Osteoblast (primary cell): ENCODE measurements around the gene FAAP100. TPM values are rescaled to one million over a fixed set of nuclear protein-coding genes. Genes with fewer than 3 reads are reported as not detected.

Experiments
- DNase-seq: peaks from one replicate; pipeline ENCODE4 v3.0.0; 2011; ENCODE audit warnings: low spot score, mixed read lengths; ENCODE audit not compliant: insufficient read length; ENCODE audit errors: missing footprints
- H2AFZ ChIP-seq: 2 replicates; pipeline ENCODE4 v1.6.0; 2011; ENCODE audit warnings: mild to moderate bottlenecking, low read length
- H3K27ac ChIP-seq: 2 replicates; pipeline ENCODE4 v1.5.1; 2011; ENCODE audit warnings: mild to moderate bottlenecking, low read depth, low read length, moderate library complexity
- H3K27me3 ChIP-seq: 2 replicates; pipeline ENCODE4 v1.6.0; 2012; ENCODE audit warnings: mild to moderate bottlenecking, control low read depth, inconsistent platforms, low read length, moderate library complexity; ENCODE audit not compliant: insufficient read depth
- H3K36me3 ChIP-seq: 2 replicates; pipeline ENCODE4 v1.5.1; 2011; ENCODE audit warnings: mild to moderate bottlenecking, low read length, control low read depth, moderate library complexity; ENCODE audit not compliant: insufficient read depth
- H3K4me1 ChIP-seq: 2 replicates; pipeline ENCODE4 v1.5.1; 2011; ENCODE audit warnings: mild to moderate bottlenecking, low read length, control low read depth, moderate library complexity; ENCODE audit not compliant: insufficient read depth
- H3K4me2 ChIP-seq: 2 replicates; pipeline ENCODE4 v1.6.0; 2011; ENCODE audit warnings: mild to moderate bottlenecking, low read length; ENCODE audit not compliant: insufficient read depth
- H3K4me3 ChIP-seq: fragments of 200-600 bp; sonication (generic); 3 replicates; pipeline ENCODE4 v1.5.1; 2012; ENCODE audit warnings: mild to moderate bottlenecking, low read length, inconsistent platforms; ENCODE audit not compliant: insufficient read depth
- H3K79me2 ChIP-seq: 2 replicates; pipeline ENCODE4 v1.6.0; 2012; ENCODE audit warnings: mild to moderate bottlenecking, low read length, control low read depth, inconsistent platforms; ENCODE audit not compliant: insufficient read depth
- H3K9me3 ChIP-seq: 2 replicates; pipeline ENCODE4 v1.5.1; 2011; ENCODE audit warnings: low read depth, low read length, control low read depth
- H4K20me1 ChIP-seq: 2 replicates; pipeline ENCODE4 v1.6.0; 2012; ENCODE audit warnings: mild to moderate bottlenecking, low read length, control low read depth; ENCODE audit not compliant: insufficient read depth
- CTCF ChIP-seq: IDR thresholded peaks from 2 replicates; pipeline ENCODE4 v1.5.1; 2011; ENCODE audit warnings: mild to moderate bottlenecking, low read depth, low read length, moderate library complexity; ENCODE audit errors: extremely low read depth
- total RNA-seq: library from RNA; depleted of rRNA; stranded (reverse); fragments of >200 nt; gene quantifications from 2 replicates; pipeline ENCODE4 v1.2.3, GENCODE V29; 2012

The FAAP100 gene
- total RNA-seq, 1 donor: 44.5 TPM

DNA sequence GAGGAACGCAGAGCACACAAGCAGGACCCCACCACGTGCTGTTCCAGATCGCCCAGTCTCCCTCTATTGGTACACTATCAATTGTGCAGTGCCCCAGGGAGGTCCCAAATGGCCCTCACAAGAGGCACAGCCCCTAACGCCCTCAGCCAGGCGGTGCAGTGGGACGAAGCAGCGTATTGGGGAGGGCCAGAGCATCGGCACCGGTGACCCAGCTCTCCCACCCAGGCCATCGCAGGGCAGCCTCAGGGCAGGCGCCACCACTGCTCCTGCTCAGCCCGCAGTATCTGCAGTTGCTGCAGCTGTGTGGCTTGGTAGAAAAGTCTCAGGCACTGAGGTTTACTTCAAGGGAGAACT is 5.9 kb upstream of the FAAP100 start:
- H3K27ac ChIP-seq: no peak overlapping the region
- TF ChIP-seq CTCF: no peak
- no peak overlapping the region for H2AFZ ChIP-seq
- no peaks in the 10 kb centered on the region for H3K9me3 ChIP-seq
- DNase-seq: no peak
- no peak overlapping the region for H3K4me3 ChIP-seq
- peaks cover 46% of the 10 kb centered on the region for H3K4me1 ChIP-seq
- H3K27me3 ChIP-seq: no peaks in the 10 kb centered on the region
- peaks cover 12% of the 10 kb centered on the region for H4K20me1 ChIP-seq
- H3K36me3 ChIP-seq: peaks cover 50% of the 10 kb centered on the region
- no peak overlapping the region for H3K4me2 ChIP-seq
- peaks cover 3% of the 10 kb centered on the region for H3K79me2 ChIP-seq

GRCh38 chr17:81557276-81558114 is 5.3 kb upstream of the FAAP100 start:
- H3K27me3 ChIP-seq: no peaks in the 10 kb centered on the region
- no peak for TF ChIP-seq CTCF
- H2AFZ ChIP-seq: no peak overlapping the region
- peaks cover 49% of the 10 kb centered on the region for H3K36me3 ChIP-seq
- H3K27ac ChIP-seq: no peak overlapping the region
- DNase-seq: peak; percentile 67
- H3K79me2 ChIP-seq: peaks cover 4% of the 10 kb centered on the region
- no peaks in the 10 kb centered on the region for H3K9me3 ChIP-seq
- peaks cover 12% of the 10 kb centered on the region for H4K20me1 ChIP-seq
- peaks cover 50% of the 10 kb centered on the region for H3K4me1 ChIP-seq
- no peak overlapping the region for H3K4me2 ChIP-seq
- H3K4me3 ChIP-seq: no peak overlapping the region

GRCh38 chr17:81556863-81557262 is 4.7 kb upstream of the FAAP100 start:
- H4K20me1 ChIP-seq: peaks cover 12% of the 10 kb centered on the region
- H2AFZ ChIP-seq: no peak overlapping the region
- no peak for TF ChIP-seq CTCF
- peaks cover 49% of the 10 kb centered on the region for H3K4me1 ChIP-seq
- no peak overlapping the region for H3K4me3 ChIP-seq
- H3K79me2 ChIP-seq: peaks cover 8% of the 10 kb centered on the region
- peak; percentile 47 for DNase-seq
- H3K27me3 ChIP-seq: no peaks in the 10 kb centered on the region
- no peak overlapping the region for H3K27ac ChIP-seq
- H3K4me2 ChIP-seq: no peak overlapping the region
- H3K36me3 ChIP-seq: peaks cover 43% of the 10 kb centered on the region
- no peaks in the 10 kb centered on the region for H3K9me3 ChIP-seq

DNA sequence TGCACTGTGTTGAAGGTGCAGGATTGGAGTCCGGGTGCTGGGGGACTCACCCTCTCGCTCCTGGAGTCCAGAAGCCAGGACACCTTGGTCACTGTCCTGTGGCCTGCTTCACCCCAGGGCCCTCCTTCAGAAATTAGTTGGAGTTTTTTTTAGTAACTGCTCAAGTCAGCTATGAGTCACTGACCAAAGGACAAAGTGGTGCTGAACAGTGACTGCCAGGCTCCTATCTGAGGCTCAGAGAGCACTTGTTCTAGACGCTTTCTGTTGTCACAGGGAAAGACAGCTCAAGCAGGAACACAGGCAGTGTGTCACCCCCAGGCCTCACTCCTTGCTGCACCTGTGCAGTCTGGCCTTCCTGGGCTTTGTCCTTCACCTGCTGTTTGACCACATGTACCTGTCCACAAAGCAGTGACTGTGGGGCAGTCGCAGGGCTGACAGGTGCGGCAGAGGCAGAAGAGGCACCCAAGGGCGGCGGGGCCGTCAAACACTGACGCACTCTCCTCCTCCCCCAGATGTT is 4.1 kb upstream of the FAAP100 start:
- no peak overlapping the region for H3K4me3 ChIP-seq
- H4K20me1 ChIP-seq: peaks cover 16% of the 10 kb centered on the region
- H2AFZ ChIP-seq: no peak overlapping the region
- H3K9me3 ChIP-seq: no peaks in the 10 kb centered on the region
- H3K79me2 ChIP-seq: peaks cover 15% of the 10 kb centered on the region
- H3K4me1 ChIP-seq: peaks cover 43% of the 10 kb centered on the region
- H3K36me3 ChIP-seq: peaks cover 43% of the 10 kb centered on the region
- no peak overlapping the region for H3K4me2 ChIP-seq
- H3K27me3 ChIP-seq: no peaks in the 10 kb centered on the region
- DNase-seq: peak; percentile 86
- TF ChIP-seq CTCF: no peak
- H3K27ac ChIP-seq: peak overlapping the region; percentile 1
